GM23338 (cell line): ENCODE data around the gene EGF. TPM values are rescaled to one million over a fixed set of nuclear protein-coding genes. Genes with fewer than 3 reads are reported as not detected.

Experiments
- ATAC-seq: fragments of 200-7000 bp; cut with Tn5 transposase; 3 replicates; pipeline ENCODE4 v1.9.1; 2020
- DNase-seq: peaks from one replicate; pipeline ENCODE4 v3.0.0-alpha.2; 2015; ENCODE audit warnings: low spot score
- H2AFZ ChIP-seq: fragments of 200-600 bp; sonication (generic); 2 replicates; pipeline ENCODE4 v1.8.0; 2016; ENCODE audit warnings: antibody characterized with exemption, mild to moderate bottlenecking, moderate library complexity
- H3F3A ChIP-seq: fragments of 200-600 bp; sonication (generic); replicated peaks from 2 replicates; pipeline ENCODE4 v1.8.0; 2017; ENCODE audit warnings: antibody characterized with exemption, mixed run types, low read depth
- H3K27ac ChIP-seq: fragments of 200-600 bp; sonication (generic); 2 replicates; pipeline ENCODE4 v1.6.1; 2016; ENCODE audit warnings: low read depth
- H3K27me3 ChIP-seq: fragments of 200-600 bp; sonication (generic); 2 replicates; pipeline ENCODE4 v1.8.0; 2016; ENCODE audit warnings: mild to moderate bottlenecking, mixed run types, moderate library complexity; ENCODE audit not compliant: insufficient read depth
- H3K36me3 ChIP-seq: fragments of 200-600 bp; sonication (generic); 2 replicates; pipeline ENCODE4 v1.8.0; 2016; ENCODE audit warnings: mild to moderate bottlenecking; ENCODE audit not compliant: insufficient read depth
- H3K4me1 ChIP-seq: fragments of 200-600 bp; sonication (generic); 2 replicates; pipeline ENCODE4 v1.8.0; 2016; ENCODE audit warnings: mild to moderate bottlenecking, moderate library complexity; ENCODE audit not compliant: insufficient read depth
- H3K4me2 ChIP-seq: fragments of 200-600 bp; sonication (generic); 2 replicates; pipeline ENCODE4 v1.7.1; 2017; ENCODE audit warnings: mixed run types
- H3K4me3 ChIP-seq: fragments of 200-600 bp; sonication (generic); 2 replicates; pipeline ENCODE4 v1.6.1; 2016; ENCODE audit warnings: mixed run types
- H3K79me2 ChIP-seq: fragments of 200-600 bp; sonication (generic); replicated peaks from 2 replicates; pipeline ENCODE4 v1.8.0; 2017; ENCODE audit warnings: mild to moderate bottlenecking; ENCODE audit not compliant: insufficient read depth
- H3K9me2 ChIP-seq: fragments of 200-600 bp; sonication (generic); 2 replicates; pipeline ENCODE4 v1.8.0; 2017; ENCODE audit not compliant: insufficient read depth
- H4K20me1 ChIP-seq: fragments of 200-600 bp; sonication (generic); replicated peaks from 2 replicates; pipeline ENCODE4 v1.8.0; 2017; ENCODE audit warnings: mild to moderate bottlenecking; ENCODE audit not compliant: insufficient read depth
- H3K27ac Mint-ChIP-seq: 2 replicates; pipeline ENCODE4 v1.8.0; 2020; ENCODE audit warnings: inconsistent platforms, mild to moderate bottlenecking, moderate library complexity, mixed read lengths
- H3K27me3 Mint-ChIP-seq: 3 replicates; pipeline ENCODE4 v1.8.0; 2022; ENCODE audit warnings: low read depth, mild to moderate bottlenecking, moderate library complexity, mixed read lengths, inconsistent platforms; ENCODE audit not compliant: insufficient read depth, poor library complexity
- H3K36me3 Mint-ChIP-seq: 3 replicates; pipeline ENCODE4 v1.8.0; 2021; ENCODE audit warnings: low read depth, mild to moderate bottlenecking, inconsistent platforms, moderate library complexity, mixed read lengths
- H3K4me1 Mint-ChIP-seq: 3 replicates; pipeline ENCODE4 v1.8.0; 2020; ENCODE audit warnings: mild to moderate bottlenecking, inconsistent platforms, mixed read lengths
- H3K4me3 Mint-ChIP-seq: 3 replicates; pipeline ENCODE4 v1.8.0; 2021; ENCODE audit warnings: moderate library complexity, mild to moderate bottlenecking, inconsistent platforms, mixed read lengths
- H3K9me3 Mint-ChIP-seq: 3 replicates; pipeline ENCODE4 v1.8.0; 2020; ENCODE audit warnings: moderate library complexity, mild to moderate bottlenecking, inconsistent platforms, mixed read lengths
- CREB1 ChIP-seq: fragments of 250-450 bp; sonication (Bioruptor Pico); IDR thresholded peaks from 2 replicates; pipeline ENCODE4 v1.5.0; 2020; ENCODE audit warnings: low read depth, mild to moderate bottlenecking, moderate library complexity
- CTCF ChIP-seq, 2 experiments: fragments of 200-600 bp in 1 of 2; sonication (generic) in 1 of 2; conservative IDR thresholded peaks; 2 replicates each; pipeline versions ENCODE4 v1.5.1 to v1.6.1; 2016 to 2017; ENCODE audit warnings: antibody characterized with exemption in 2 of 2, low read depth in 2 of 2, mild to moderate bottlenecking in 2 of 2, moderate library complexity in 1 of 2
- EZH2 ChIP-seq: fragments of 200-600 bp; sonication (generic); IDR thresholded peaks from one replicate; pipeline ENCODE4 v1.8.0; 2017; ENCODE audit warnings: antibody characterized with exemption, mild to moderate bottlenecking, low read depth; ENCODE audit not compliant: unreplicated experiment
- EZH2phosphoT487 ChIP-seq: fragments of 200-600 bp; sonication (generic); IDR thresholded peaks from one replicate; pipeline ENCODE4 v1.8.1; 2018; ENCODE audit warnings: antibody characterized with exemption; ENCODE audit not compliant: unreplicated experiment
- JUNB ChIP-seq: IDR thresholded peaks from one replicate; pipeline ENCODE4 v1.6.1; 2016; ENCODE audit warnings: antibody characterized with exemption; ENCODE audit not compliant: unreplicated experiment
- NANOG ChIP-seq: IDR thresholded peaks from 2 replicates; pipeline ENCODE4 v1.6.1; 2016; ENCODE audit warnings: antibody characterized with exemption, borderline replicate concordance
- POLR2AphosphoS5 ChIP-seq: IDR thresholded peaks from 2 replicates; pipeline ENCODE4 v1.6.1; 2016; ENCODE audit warnings: antibody characterized with exemption, low read depth
- STAT1 ChIP-seq: IDR thresholded peaks from one replicate; pipeline ENCODE4 v1.6.1; 2016; ENCODE audit warnings: antibody characterized with exemption; ENCODE audit not compliant: unreplicated experiment
- ZNF114 ChIP-seq: fragments of 250-450 bp; sonication (Bioruptor Pico); IDR thresholded peaks from 2 replicates; pipeline ENCODE4 v1.5.0; 2020; ENCODE audit warnings: mild to moderate bottlenecking, moderate library complexity
- ZNF331 ChIP-seq: fragments of 250-450 bp; sonication (Bioruptor Pico); IDR thresholded peaks from 2 replicates; pipeline ENCODE4 v1.5.0; 2020; ENCODE audit warnings: low read depth, mild to moderate bottlenecking, moderate library complexity
- polyA plus RNA-seq: library from polyadenylated mRNA; unstranded; fragments of >200 nt; fragmentation: Nextera tagmentation; extraction: Ambion mirVana; gene quantifications from 2 replicates; pipeline ENCODE4 v1.2.1, GENCODE V29; 2016
- total RNA-seq: library from RNA; depleted of rRNA; stranded (reverse); fragments of >200 nt; shearing (Covaris generic); gene quantifications from 2 replicates; pipeline ENCODE4 v1.2.3, GENCODE V29; 2014
- TF ChIP-seq, protein P1 (sequence below): IDR thresholded peaks from 2 replicates; pipeline ENCODE4 v1.6.1; 2016; ENCODE audit warnings: antibody characterized with exemption
- TF ChIP-seq, protein P2 (sequence below): IDR thresholded peaks from one replicate; pipeline ENCODE4 v1.6.1; 2018; ENCODE audit warnings: antibody characterized with exemption; ENCODE audit not compliant: unreplicated experiment
- TF ChIP-seq, protein P3 (sequence below): fragments of 250-450 bp; sonication (Bioruptor Pico); IDR thresholded peaks from 2 replicates; pipeline ENCODE4 v1.5.0; 2020; ENCODE audit warnings: mild to moderate bottlenecking, moderate library complexity

The EGF gene
- total and polyA plus RNA-seq, 2 experiments from 2014 or later, result 1.4 to 3.0 TPM

DNA sequence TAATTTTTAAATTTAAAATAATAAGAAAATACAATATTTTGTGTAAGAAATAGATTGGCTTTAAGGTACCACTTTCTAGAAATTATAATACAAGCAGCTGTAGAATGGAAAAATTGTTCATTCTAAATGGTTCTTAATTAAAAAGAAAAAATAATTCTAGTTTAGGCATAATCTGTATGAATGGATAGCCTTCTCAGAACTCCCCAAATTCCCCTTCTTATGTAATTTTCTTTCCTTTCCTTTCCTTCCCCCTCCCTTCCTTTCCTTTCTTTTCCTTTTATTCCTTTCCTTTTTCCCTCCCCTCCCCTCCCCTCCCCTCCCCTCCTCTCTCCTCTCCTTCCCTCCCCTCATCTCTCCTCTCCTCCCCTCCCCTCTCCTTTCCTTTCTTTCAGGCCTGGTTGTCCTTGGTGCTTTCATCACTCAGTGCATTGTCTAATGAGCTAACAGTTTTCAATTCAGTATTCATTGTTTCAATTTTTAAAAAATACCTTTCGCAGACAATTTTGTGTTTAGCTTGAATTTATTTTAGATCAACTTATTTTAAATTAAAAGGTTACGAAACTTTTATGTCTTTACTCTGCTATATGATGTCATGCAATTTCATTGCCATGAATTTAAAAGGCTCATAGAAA lies 35.9 kb upstream of the EGF start:
- no peaks in the 10 kb centered on the region for H3K4me1 ChIP-seq
- H2AFZ ChIP-seq, result no peak overlapping the region
- Mint-ChIP-seq H3K36me3 (no peaks in the 10 kb centered on the region), H3K4me3 (no peak overlapping the region), H3K4me1 (no peaks in the 10 kb centered on the region; the same call in 2 of the 3 replicates), H3K27ac (no peak overlapping the region), H3K27me3 (peaks cover 4% of the 10 kb centered on the region), H3K9me3 (no peaks in the 10 kb centered on the region; the same call in 2 of the 3 replicates)
- no peak for DNase-seq
- H4K20me1 ChIP-seq, result no peaks in the 10 kb centered on the region
- H3K27me3 ChIP-seq, result no peaks in the 10 kb centered on the region
- H3K79me2 ChIP-seq, result no peaks in the 10 kb centered on the region
- no peaks in the 10 kb centered on the region for H3F3A ChIP-seq
- no peaks in the 10 kb centered on the region for H3K36me3 ChIP-seq
- 0 out of 2 replicates have a peak, but pooled peaks cover 4% of the 10 kb centered on the region for H3K9me2 ChIP-seq
- ATAC-seq, result no peak
- no peak overlapping the region for H3K4me2 ChIP-seq
- no peak overlapping the region for H3K27ac ChIP-seq
- no peak for TF ChIP-seq POLR2AphosphoS5
- no peak for TF ChIP-seq STAT1
- no peak for TF ChIP-seq EZH2phosphoT487
- no peak for TF ChIP-seq CTCF (conservative IDR thresholded peaks at IDR 0.05; ENCODE audit: low read depth in 2 of 2)
- TF ChIP-seq, protein P1, sequence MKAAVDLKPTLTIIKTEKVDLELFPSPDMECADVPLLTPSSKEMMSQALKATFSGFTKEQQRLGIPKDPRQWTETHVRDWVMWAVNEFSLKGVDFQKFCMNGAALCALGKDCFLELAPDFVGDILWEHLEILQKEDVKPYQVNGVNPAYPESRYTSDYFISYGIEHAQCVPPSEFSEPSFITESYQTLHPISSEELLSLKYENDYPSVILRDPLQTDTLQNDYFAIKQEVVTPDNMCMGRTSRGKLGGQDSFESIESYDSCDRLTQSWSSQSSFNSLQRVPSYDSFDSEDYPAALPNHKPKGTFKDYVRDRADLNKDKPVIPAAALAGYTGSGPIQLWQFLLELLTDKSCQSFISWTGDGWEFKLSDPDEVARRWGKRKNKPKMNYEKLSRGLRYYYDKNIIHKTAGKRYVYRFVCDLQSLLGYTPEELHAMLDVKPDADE, result no peak
- no peak for TF ChIP-seq JUNB
- TF ChIP-seq NANOG, result no peak
- TF ChIP-seq EZH2, result no peak
- TF ChIP-seq CREB1, result no peak
- TF ChIP-seq, protein P2, sequence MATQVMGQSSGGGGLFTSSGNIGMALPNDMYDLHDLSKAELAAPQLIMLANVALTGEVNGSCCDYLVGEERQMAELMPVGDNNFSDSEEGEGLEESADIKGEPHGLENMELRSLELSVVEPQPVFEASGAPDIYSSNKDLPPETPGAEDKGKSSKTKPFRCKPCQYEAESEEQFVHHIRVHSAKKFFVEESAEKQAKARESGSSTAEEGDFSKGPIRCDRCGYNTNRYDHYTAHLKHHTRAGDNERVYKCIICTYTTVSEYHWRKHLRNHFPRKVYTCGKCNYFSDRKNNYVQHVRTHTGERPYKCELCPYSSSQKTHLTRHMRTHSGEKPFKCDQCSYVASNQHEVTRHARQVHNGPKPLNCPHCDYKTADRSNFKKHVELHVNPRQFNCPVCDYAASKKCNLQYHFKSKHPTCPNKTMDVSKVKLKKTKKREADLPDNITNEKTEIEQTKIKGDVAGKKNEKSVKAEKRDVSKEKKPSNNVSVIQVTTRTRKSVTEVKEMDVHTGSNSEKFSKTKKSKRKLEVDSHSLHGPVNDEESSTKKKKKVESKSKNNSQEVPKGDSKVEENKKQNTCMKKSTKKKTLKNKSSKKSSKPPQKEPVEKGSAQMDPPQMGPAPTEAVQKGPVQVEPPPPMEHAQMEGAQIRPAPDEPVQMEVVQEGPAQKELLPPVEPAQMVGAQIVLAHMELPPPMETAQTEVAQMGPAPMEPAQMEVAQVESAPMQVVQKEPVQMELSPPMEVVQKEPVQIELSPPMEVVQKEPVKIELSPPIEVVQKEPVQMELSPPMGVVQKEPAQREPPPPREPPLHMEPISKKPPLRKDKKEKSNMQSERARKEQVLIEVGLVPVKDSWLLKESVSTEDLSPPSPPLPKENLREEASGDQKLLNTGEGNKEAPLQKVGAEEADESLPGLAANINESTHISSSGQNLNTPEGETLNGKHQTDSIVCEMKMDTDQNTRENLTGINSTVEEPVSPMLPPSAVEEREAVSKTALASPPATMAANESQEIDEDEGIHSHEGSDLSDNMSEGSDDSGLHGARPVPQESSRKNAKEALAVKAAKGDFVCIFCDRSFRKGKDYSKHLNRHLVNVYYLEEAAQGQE, result no peak
- TF ChIP-seq, protein P3, sequence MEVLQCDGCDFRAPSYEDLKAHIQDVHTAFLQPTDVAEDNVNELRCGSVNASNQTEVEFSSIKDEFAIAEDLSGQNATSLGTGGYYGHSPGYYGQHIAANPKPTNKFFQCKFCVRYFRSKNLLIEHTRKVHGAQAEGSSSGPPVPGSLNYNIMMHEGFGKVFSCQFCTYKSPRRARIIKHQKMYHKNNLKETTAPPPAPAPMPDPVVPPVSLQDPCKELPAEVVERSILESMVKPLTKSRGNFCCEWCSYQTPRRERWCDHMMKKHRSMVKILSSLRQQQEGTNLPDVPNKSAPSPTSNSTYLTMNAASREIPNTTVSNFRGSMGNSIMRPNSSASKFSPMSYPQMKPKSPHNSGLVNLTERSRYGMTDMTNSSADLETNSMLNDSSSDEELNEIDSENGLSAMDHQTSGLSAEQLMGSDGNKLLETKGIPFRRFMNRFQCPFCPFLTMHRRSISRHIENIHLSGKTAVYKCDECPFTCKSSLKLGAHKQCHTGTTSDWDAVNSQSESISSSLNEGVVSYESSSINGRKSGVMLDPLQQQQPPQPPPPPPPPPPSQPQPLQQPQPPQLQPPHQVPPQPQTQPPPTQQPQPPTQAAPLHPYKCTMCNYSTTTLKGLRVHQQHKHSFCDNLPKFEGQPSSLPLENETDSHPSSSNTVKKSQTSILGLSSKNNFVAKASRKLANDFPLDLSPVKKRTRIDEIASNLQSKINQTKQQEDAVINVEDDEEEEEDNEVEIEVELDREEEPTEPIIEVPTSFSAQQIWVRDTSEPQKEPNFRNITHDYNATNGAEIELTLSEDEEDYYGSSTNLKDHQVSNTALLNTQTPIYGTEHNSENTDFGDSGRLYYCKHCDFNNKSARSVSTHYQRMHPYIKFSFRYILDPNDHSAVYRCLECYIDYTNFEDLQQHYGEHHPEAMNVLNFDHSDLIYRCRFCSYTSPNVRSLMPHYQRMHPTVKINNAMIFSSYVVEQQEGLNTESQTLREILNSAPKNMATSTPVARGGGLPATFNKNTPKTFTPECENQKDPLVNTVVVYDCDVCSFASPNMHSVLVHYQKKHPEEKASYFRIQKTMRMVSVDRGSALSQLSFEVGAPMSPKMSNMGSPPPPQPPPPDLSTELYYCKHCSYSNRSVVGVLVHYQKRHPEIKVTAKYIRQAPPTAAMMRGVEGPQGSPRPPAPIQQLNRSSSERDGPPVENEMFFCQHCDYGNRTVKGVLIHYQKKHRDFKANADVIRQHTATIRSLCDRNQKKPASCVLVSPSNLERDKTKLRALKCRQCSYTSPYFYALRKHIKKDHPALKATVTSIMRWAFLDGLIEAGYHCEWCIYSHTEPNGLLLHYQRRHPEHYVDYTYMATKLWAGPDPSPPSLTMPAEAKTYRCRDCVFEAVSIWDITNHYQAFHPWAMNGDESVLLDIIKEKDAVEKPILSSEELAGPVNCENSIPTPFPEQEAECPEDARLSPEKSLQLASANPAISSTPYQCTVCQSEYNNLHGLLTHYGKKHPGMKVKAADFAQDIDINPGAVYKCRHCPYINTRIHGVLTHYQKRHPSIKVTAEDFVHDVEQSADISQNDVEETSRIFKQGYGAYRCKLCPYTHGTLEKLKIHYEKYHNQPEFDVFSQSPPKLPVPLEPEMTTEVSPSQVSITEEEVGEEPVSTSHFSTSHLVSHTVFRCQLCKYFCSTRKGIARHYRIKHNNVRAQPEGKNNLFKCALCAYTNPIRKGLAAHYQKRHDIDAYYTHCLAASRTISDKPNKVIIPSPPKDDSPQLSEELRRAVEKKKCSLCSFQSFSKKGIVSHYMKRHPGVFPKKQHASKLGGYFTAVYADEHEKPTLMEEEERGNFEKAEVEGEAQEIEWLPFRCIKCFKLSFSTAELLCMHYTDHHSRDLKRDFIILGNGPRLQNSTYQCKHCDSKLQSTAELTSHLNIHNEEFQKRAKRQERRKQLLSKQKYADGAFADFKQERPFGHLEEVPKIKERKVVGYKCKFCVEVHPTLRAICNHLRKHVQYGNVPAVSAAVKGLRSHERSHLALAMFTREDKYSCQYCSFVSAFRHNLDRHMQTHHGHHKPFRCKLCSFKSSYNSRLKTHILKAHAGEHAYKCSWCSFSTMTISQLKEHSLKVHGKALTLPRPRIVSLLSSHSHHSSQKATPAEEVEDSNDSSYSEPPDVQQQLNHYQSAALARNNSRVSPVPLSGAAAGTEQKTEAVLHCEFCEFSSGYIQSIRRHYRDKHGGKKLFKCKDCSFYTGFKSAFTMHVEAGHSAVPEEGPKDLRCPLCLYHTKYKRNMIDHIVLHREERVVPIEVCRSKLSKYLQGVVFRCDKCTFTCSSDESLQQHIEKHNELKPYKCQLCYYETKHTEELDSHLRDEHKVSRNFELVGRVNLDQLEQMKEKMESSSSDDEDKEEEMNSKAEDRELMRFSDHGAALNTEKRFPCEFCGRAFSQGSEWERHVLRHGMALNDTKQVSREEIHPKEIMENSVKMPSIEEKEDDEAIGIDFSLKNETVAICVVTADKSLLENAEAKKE (CRISPR knock-in tag), result no peak
- TF ChIP-seq ZNF114 (CRISPR knock-in tag), result no peak
- no peak for TF ChIP-seq ZNF331
- no peak overlapping the region for H3K4me3 ChIP-seq
